Measurements from ENCODE around the gene DNAL4.

The DNAL4 gene

DNA sequence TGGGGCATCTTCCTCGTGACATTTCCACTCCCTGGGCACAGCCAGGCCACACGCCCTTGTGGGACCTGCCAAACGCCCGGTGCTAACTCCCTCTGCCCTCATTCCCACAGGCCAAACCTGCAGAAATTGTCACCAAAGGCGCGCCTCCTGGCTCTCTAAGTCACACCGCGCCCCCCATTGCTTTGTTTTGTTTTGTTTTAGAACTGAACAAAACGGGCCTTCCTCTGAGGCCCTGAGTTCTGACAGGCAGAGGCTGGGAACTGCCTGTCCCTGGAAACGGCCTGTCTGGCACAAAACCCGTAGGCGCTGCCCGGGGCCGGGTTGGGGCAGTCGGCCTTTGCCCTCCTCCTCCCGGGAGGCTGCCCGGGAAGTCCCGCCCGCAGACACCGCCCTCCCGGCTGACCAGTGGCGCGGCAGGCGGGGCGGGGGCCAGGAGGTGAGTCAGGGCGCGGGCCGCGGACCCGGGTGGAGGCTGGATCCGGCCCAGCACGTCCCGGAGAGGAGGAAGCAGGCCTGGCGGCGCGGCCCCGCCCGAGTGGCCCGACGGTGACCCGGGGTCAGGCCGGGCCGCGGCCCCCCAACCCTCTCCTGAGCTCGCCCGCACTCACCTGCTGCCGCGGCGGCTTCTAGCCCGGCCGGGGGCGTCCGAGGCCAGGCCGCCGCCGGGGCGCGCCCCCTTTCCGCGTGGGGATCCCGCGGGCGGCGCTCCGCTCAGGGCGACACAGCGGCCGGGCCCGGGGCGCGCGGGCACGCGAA is 38.6 kb downstream of the DNAL4 start:
- Histone ChIP-seq H3K36me3 (ENCODE audit: insufficient read depth, low read length) (peaks cover 27% of the 10 kb centered on the region), H3K9me3 (ENCODE audit: low read length) (no peaks in the 10 kb centered on the region), H3K27me3 (ENCODE audit: control insufficient read depth in 1 of 2, insufficient read depth in 2 of 2, low read length in 2 of 2) (no peaks in the 10 kb centered on the region), H3K4me1 (ENCODE audit: insufficient read depth, low read length) (peaks cover 25% of the 10 kb centered on the region), H3K4me3 (ENCODE audit: low read depth in 1 of 2, low read length in 2 of 2) (peak overlapping the region; percentile 61 to 81), H3K27ac (ENCODE audit: low read depth, low read length) (peak overlapping the region; percentile 99), H3K9ac (ENCODE audit: low read length) (peak overlapping the region; percentile 59)

- peak overlapping the region; percentile 59 for H3K9ac ChIP-seq (ENCODE audit: low read length)
- peak overlapping the region; percentile 61 to 81 for H3K4me3 ChIP-seq (ENCODE audit: low read depth in 1 of 2, low read length in 2 of 2)
- H3K4me1 ChIP-seq (ENCODE audit: insufficient read depth, low read length), result peaks cover 25% of the 10 kb centered on the region
- peak overlapping the region; percentile 99 for H3K27ac ChIP-seq (ENCODE audit: low read depth, low read length)
- H3K36me3 ChIP-seq (ENCODE audit: insufficient read depth, low read length), result peaks cover 33% of the 10 kb centered on the region
- H3K27me3 ChIP-seq (ENCODE audit: control insufficient read depth in 1 of 2, insufficient read depth in 2 of 2, low read length in 2 of 2), result no peaks in the 10 kb centered on the region
- no peaks in the 10 kb centered on the region for H3K9me3 ChIP-seq (ENCODE audit: low read length)
These were observed 39.2 kb downstream of the DNAL4 start for GRCh38 chr22:38754751-38755154.

DNA sequence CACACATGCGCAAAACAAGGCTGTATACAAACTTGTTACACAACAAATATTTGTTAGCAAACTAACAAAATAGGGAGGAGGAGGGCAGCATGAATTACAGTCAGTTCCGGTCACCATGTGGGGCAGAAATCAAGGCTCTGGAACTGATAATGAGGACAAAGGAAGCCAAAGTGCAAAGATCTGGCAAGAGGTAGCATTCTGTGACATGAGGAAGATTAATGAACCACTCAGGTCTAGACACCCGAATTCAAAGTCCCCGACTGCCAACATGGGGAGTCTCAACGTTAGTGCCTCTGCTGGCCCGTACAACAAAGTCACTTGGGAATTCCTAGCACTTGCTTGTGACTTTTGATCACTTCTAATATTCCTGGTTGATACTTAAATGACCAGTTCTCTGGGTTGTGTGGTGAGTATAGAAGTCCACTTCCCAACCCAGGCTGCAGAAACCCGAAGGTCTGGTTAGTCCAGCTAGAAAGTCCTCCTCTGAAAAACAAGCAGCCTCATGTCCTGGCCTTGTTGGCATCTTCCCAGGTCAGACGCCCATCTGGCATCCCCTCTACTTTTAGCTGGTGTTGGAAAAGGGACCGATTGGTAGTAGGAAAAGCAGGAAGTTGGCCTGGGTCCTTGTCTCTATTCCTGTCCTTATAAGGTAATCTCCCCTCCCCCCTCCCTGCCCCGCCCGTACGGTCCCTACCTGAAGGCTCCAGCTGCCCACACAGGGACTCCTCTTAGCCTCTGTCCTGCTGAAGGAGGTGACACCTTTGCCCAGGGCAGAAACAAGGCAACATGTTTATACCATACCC is 39.8 kb downstream of the DNAL4 start:
- Histone ChIP-seq H3K27me3 (ENCODE audit: control insufficient read depth in 1 of 2, insufficient read depth in 2 of 2, low read length in 2 of 2) (no peaks in the 10 kb centered on the region), H3K4me1 (ENCODE audit: insufficient read depth, low read length) (peaks cover 25% of the 10 kb centered on the region), H3K36me3 (ENCODE audit: insufficient read depth, low read length) (peaks cover 39% of the 10 kb centered on the region), H3K9ac (ENCODE audit: low read length) (peak overlapping the region; percentile 59), H3K9me3 (ENCODE audit: low read length) (no peaks in the 10 kb centered on the region), H3K27ac (ENCODE audit: low read depth, low read length) (peak overlapping the region; percentile 99), H3K4me3 (ENCODE audit: low read depth in 1 of 2, low read length in 2 of 2) (peak overlapping the region; percentile 61 to 81)

DNA sequence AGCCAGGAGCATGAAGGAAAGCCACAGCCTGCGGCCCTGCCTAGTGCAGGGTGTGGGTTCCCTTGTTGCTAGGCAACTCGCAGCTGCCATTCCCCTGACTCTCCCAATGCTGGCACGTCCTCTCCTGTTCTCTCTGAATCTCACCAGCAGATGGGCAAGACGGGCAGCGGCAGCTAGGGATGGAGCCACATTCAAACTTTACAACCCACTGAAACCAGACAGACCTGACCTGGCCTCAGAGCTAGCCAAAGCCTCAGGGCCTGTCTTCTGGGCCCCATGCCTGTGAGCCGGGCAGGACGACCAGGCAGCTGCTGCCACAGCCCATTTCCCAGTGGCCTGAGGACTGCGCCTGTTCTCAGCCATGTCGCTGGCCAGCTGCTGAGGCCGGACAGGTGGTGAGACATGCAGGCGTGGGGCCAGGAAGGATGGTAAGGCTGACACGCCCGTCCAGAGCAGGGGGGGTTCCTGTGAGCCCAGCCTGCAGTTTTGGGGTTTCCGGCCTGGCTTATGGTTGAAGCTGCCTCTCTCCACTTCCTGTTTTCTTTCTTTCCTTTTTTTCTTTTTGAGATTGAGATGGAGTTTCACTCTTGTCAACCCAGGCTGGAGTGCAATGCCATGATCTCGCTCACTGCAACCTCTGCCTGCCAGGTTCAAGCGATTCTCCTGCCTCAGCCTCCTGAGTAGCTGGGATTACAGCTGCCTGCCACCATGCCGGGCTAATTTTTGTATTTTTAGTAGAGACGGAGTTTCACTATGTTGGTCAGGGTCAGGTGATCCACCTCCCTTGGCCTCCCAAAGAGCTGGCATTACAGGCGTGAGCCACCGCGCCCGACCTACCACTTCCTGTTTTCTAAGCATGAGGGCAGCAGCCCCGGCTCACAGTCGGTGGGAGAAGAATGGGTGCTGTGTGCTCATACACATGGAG is 42.3 kb downstream of the DNAL4 start:
- H3K4me1 ChIP-seq (ENCODE audit: insufficient read depth, low read length), result peaks cover 22% of the 10 kb centered on the region
- no peak overlapping the region for H3K27ac ChIP-seq (ENCODE audit: low read depth, low read length)
- no peak overlapping the region for H3K4me3 ChIP-seq (ENCODE audit: low read depth in 1 of 2, low read length in 2 of 2)

DNA sequence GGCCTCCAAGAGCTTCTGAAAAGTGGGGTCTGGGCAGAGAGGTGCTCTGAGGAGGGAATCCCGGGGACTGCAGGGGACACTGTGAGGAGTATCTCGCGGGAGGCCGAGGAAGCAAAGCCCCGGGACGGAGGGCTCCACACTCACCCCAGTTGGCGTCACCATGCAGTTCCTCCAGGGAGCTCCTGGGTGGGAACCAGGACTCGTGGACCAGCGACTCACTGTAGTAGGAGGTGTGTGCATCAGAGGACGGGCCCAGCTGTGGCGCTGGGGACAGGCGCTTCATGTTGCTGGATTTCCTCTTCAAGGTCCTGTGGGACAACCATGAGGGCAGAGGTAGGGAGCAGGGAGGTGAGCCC is 42.9 kb downstream of the DNAL4 start:
- no peak overlapping the region for H3K9ac ChIP-seq (ENCODE audit: low read length)
- H3K27ac ChIP-seq (ENCODE audit: low read depth, low read length), result no peak overlapping the region
- peaks cover 57% of the 10 kb centered on the region for H3K36me3 ChIP-seq (ENCODE audit: insufficient read depth, low read length)
- no peaks in the 10 kb centered on the region for H3K27me3 ChIP-seq (ENCODE audit: control insufficient read depth in 1 of 2, insufficient read depth in 2 of 2, low read length in 2 of 2)
- H3K4me3 ChIP-seq (ENCODE audit: low read depth in 1 of 2, low read length in 2 of 2), result no peak overlapping the region
- H3K4me1 ChIP-seq (ENCODE audit: insufficient read depth, low read length), result peaks cover 16% of the 10 kb centered on the region
- no peaks in the 10 kb centered on the region for H3K9me3 ChIP-seq (ENCODE audit: low read length)

More for the DNA sequence above, 42.3 kb downstream of the DNAL4 start:
- H3K9me3 ChIP-seq (ENCODE audit: low read length), result no peaks in the 10 kb centered on the region
- H3K27me3 ChIP-seq (ENCODE audit: control insufficient read depth in 1 of 2, insufficient read depth in 2 of 2, low read length in 2 of 2), result no peaks in the 10 kb centered on the region
- H3K36me3 ChIP-seq (ENCODE audit: insufficient read depth, low read length), result peaks cover 51% of the 10 kb centered on the region
- H3K9ac ChIP-seq (ENCODE audit: low read length), result no peak overlapping the region

- no peak overlapping the region for H3K4me3 ChIP-seq (ENCODE audit: low read depth in 1 of 2, low read length in 2 of 2)
- H3K9ac ChIP-seq (ENCODE audit: low read length), result no peak overlapping the region
- H3K27me3 ChIP-seq (ENCODE audit: control insufficient read depth in 1 of 2, insufficient read depth in 2 of 2, low read length in 2 of 2), result no peaks in the 10 kb centered on the region
- H3K36me3 ChIP-seq (ENCODE audit: insufficient read depth, low read length), result peaks cover 61% of the 10 kb centered on the region
- no peak overlapping the region for H3K27ac ChIP-seq (ENCODE audit: low read depth, low read length)
- peaks cover 16% of the 10 kb centered on the region for H3K4me1 ChIP-seq (ENCODE audit: insufficient read depth, low read length)
- H3K9me3 ChIP-seq (ENCODE audit: low read length), result no peaks in the 10 kb centered on the region
These were observed 43.3 kb downstream of the DNAL4 start for GRCh38 chr22:38750638-38751037.

DNA sequence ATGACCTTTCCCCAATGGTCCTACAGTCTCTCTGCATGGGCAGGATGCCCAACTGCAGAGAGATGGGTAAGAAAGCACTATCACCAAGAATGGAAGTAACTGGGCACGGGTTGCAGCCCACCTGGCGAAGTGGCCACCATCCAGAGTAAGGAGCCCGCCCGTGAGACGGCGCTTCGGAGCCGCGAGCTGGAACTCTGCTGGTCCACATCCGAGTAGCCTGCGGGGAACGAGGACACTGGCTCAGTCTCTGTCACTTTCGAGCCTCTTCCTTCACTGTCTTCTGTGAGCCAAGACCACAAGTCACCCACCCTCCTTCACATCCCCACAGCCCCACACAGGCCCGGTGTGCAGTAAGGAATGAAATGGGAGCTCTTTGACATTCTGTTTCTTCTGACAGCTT is 43.8 kb downstream of the DNAL4 start:
- no peak overlapping the region for H3K9ac ChIP-seq (ENCODE audit: low read length)
- no peak overlapping the region for H3K27ac ChIP-seq (ENCODE audit: low read depth, low read length)
- peaks cover 16% of the 10 kb centered on the region for H3K4me1 ChIP-seq (ENCODE audit: insufficient read depth, low read length)
- no peak overlapping the region for H3K4me3 ChIP-seq (ENCODE audit: low read depth in 1 of 2, low read length in 2 of 2)
- H3K9me3 ChIP-seq (ENCODE audit: low read length), result no peaks in the 10 kb centered on the region
- H3K36me3 ChIP-seq (ENCODE audit: insufficient read depth, low read length), result peaks cover 66% of the 10 kb centered on the region
- no peaks in the 10 kb centered on the region for H3K27me3 ChIP-seq (ENCODE audit: control insufficient read depth in 1 of 2, insufficient read depth in 2 of 2, low read length in 2 of 2)

- Histone ChIP-seq H3K27ac (ENCODE audit: low read depth, low read length) (no peak overlapping the region), H3K9ac (ENCODE audit: low read length) (no peak overlapping the region)
These were observed 45.3 kb downstream of the DNAL4 start for GRCh38 chr22:38748487-38749136.

DNA sequence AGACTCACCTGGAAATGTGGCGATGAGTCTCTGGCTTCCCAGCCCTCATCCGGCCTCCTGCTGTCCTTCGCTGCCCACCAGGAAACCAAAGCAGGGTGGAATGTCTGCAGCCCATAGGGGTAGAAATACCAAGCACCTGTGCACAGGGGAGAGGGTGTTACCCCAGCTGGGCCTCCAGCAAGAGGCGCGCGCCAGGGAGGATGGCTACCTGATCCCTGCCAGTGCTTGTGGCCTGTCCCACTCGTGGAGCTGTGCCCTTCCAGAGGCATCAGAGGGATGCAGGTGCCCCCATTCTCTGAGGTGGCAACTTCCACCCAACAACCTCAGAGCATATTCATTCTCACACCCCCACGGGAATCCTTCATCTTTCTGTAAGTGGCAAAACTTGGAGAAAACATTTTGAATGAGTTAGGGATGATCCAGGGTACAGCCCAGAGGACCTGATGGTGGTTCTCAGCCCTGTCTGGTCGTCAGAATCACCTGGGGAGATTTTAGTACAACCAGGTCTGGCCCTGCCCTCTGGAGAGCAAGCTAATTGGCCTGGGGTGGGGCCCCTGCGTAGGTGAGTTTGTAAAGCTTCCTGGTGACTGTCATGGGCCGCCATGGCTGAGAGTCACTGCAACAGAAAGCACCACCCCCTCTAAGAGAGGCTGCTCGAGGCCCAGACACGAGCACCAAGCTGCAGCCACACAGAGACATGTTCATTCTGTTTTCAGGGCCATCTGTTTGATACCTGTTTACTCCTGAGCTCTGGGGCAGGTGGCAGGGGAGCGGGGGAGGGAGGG is 48.1 kb downstream of the DNAL4 start:
- Histone ChIP-seq H3K4me3 (ENCODE audit: low read depth in 1 of 2, low read length in 2 of 2) (no peak overlapping the region), H3K9me3 (ENCODE audit: low read length) (no peaks in the 10 kb centered on the region), H3K9ac (ENCODE audit: low read length) (no peak overlapping the region), H3K27ac (ENCODE audit: low read depth, low read length) (no peak overlapping the region), H3K4me1 (ENCODE audit: insufficient read depth, low read length) (no peaks in the 10 kb centered on the region), H3K36me3 (ENCODE audit: insufficient read depth, low read length) (peaks cover 84% of the 10 kb centered on the region), H3K27me3 (ENCODE audit: control insufficient read depth in 1 of 2, insufficient read depth in 2 of 2, low read length in 2 of 2) (no peaks in the 10 kb centered on the region)

More at GRCh38 chr22:38748487-38749136, 45.3 kb downstream of the DNAL4 start:
- no peaks in the 10 kb centered on the region for H3K27me3 ChIP-seq (ENCODE audit: control insufficient read depth in 1 of 2, insufficient read depth in 2 of 2, low read length in 2 of 2)
- peaks cover 75% of the 10 kb centered on the region for H3K36me3 ChIP-seq (ENCODE audit: insufficient read depth, low read length)
- peaks cover 9% of the 10 kb centered on the region for H3K4me1 ChIP-seq (ENCODE audit: insufficient read depth, low read length)
- no peak overlapping the region for H3K4me3 ChIP-seq (ENCODE audit: low read depth in 1 of 2, low read length in 2 of 2)
- H3K9me3 ChIP-seq (ENCODE audit: low read length), result no peaks in the 10 kb centered on the region

DNA sequence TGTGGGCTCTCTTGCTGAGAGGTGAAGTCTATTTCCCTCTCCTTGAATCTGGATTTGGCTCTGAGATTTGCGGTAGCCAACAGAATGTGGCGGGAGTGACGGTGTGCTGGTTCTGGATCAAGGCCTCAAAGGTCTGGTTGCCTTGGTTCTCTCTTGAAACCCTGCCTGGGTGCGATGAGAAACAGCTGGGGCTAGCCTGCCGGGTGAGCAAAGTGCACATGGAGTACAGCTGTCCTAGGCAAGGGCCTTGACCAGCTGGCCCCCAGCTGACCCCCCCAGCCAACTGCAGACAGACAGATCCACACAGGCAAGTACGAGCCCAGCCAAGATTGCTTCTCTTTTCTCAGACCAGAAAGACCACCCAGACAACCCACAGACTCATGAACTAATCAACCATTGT is 49.0 kb downstream of the DNAL4 start:
- Histone ChIP-seq H3K36me3 (ENCODE audit: insufficient read depth, low read length) (peaks cover 84% of the 10 kb centered on the region), H3K27me3 (ENCODE audit: control insufficient read depth in 1 of 2, insufficient read depth in 2 of 2, low read length in 2 of 2) (no peaks in the 10 kb centered on the region), H3K9ac (ENCODE audit: low read length) (no peak overlapping the region), H3K4me1 (ENCODE audit: insufficient read depth, low read length) (no peaks in the 10 kb centered on the region), H3K9me3 (ENCODE audit: low read length) (no peaks in the 10 kb centered on the region), H3K4me3 (ENCODE audit: low read depth in 1 of 2, low read length in 2 of 2) (no peak overlapping the region), H3K27ac (ENCODE audit: low read depth, low read length) (no peak overlapping the region)
